Measurements from ENCODE around the gene MST1.

DNA sequence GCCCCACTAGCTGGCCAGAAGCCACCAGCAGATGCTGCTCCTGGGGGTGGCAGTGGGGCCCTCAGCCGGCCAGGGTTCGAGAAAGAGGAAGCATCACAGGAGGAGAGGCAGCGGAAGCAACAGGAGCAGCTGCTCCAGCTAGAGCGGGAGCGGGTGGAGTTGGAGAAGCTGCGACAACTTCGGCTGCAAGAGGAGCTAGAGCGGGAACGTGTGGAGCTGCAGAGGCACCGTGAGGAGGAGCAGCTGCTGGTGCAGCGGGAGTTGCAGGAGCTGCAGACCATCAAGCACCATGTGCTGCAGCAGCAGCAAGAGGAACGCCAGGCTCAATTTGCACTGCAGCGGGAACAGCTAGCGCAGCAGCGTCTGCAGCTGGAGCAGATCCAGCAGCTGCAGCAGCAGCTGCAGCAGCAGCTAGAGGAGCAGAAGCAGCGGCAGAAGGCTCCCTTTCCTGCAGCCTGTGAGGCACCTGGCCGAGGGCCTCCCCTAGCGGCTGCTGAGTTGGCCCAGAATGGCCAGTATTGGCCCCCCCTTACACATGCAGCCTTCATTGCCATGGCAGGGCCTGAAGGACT lies 32.6 kb downstream of the MST1 start:
- TF ChIP-seq, protein P1, sequence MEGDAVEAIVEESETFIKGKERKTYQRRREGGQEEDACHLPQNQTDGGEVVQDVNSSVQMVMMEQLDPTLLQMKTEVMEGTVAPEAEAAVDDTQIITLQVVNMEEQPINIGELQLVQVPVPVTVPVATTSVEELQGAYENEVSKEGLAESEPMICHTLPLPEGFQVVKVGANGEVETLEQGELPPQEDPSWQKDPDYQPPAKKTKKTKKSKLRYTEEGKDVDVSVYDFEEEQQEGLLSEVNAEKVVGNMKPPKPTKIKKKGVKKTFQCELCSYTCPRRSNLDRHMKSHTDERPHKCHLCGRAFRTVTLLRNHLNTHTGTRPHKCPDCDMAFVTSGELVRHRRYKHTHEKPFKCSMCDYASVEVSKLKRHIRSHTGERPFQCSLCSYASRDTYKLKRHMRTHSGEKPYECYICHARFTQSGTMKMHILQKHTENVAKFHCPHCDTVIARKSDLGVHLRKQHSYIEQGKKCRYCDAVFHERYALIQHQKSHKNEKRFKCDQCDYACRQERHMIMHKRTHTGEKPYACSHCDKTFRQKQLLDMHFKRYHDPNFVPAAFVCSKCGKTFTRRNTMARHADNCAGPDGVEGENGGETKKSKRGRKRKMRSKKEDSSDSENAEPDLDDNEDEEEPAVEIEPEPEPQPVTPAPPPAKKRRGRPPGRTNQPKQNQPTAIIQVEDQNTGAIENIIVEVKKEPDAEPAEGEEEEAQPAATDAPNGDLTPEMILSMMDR (conservative IDR thresholded peaks at IDR 0.05; ENCODE audit: low read depth, low read length), result 0 out of 2 replicates have a peak, but pooled peaks have one; percentile 10
- TF ChIP-seq, protein P2, sequence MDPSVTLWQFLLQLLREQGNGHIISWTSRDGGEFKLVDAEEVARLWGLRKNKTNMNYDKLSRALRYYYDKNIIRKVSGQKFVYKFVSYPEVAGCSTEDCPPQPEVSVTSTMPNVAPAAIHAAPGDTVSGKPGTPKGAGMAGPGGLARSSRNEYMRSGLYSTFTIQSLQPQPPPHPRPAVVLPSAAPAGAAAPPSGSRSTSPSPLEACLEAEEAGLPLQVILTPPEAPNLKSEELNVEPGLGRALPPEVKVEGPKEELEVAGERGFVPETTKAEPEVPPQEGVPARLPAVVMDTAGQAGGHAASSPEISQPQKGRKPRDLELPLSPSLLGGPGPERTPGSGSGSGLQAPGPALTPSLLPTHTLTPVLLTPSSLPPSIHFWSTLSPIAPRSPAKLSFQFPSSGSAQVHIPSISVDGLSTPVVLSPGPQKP (IDR thresholded peaks at IDR 0.05; ENCODE audit: borderline replicate concordance, low read depth, low read length), result no peak
- TF ChIP-seq RCOR1 (IDR thresholded peaks at IDR 0.05; ENCODE audit: insufficient replicate concordance, low read length), result no peak
- TF ChIP-seq MAFK (IDR thresholded peaks at IDR 0.05; ENCODE audit: low read depth, low read length), result no peak
- TF ChIP-seq, protein P3, sequence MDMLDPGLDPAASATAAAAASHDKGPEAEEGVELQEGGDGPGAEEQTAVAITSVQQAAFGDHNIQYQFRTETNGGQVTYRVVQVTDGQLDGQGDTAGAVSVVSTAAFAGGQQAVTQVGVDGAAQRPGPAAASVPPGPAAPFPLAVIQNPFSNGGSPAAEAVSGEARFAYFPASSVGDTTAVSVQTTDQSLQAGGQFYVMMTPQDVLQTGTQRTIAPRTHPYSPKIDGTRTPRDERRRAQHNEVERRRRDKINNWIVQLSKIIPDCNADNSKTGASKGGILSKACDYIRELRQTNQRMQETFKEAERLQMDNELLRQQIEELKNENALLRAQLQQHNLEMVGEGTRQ (IDR thresholded peaks at IDR 0.05; ENCODE audit: low read depth, low read length), result no peak
- TF ChIP-seq SMC3 (IDR thresholded peaks at IDR 0.05; ENCODE audit: low read depth, low read length), result no peak
- peak; percentile 8; the same call in 1 of the 2 replicates for TF ChIP-seq RAD21 (IDR thresholded peaks at IDR 0.05; ENCODE audit: low read length)
- TF ChIP-seq MXI1 (IDR thresholded peaks at IDR 0.05; ENCODE audit: borderline replicate concordance, low read depth, low read length), result no peak
